HepG2 (cell line): ENCODE results near the gene LST1. TPM values are rescaled to one million over a fixed set of nuclear protein-coding genes. Genes with fewer than 3 reads are reported as not detected.

Source experiments
- BCL6 ChIP-seq: IDR thresholded peaks from 2 replicates; pipeline ENCODE4 v1.6.1; 2016; ENCODE audit warnings: missing genetic modification reagents, missing compliant biosample characterization
- CREM ChIP-seq, 2 experiments: sonication (generic) in 1 of 2; formaldehyde crosslinking in 1 of 2; IDR thresholded peaks; 2 replicates each; pipeline versions ENCODE4 v1.4.0 to v1.6.1; 2016 to 2020; ENCODE audit warnings: antibody characterized with exemption in 1 of 2, mild to moderate bottlenecking in 1 of 2, missing genetic modification reagents in 1 of 2
- HNF4A ChIP-seq: sonication (generic); formaldehyde crosslinking; IDR thresholded peaks from 2 replicates; pipeline ENCODE4 v1.4.0; 2020; ENCODE audit warnings: missing genetic modification reagents
- HNRNPLL ChIP-seq: fragments of 200-400 bp; formaldehyde crosslinking; IDR thresholded peaks from 2 replicates; pipeline ENCODE4 v1.6.1; 2017; ENCODE audit warnings: mild to moderate bottlenecking, low read depth, low read length; ENCODE audit not compliant: poor library complexity, severe bottlenecking
- KDM5B ChIP-seq: sonication (generic); formaldehyde crosslinking; IDR thresholded peaks from 2 replicates; pipeline ENCODE4 v1.4.0; 2020; ENCODE audit warnings: missing genetic modification reagents, mild to moderate bottlenecking, borderline replicate concordance
- POLR2AphosphoS2 ChIP-seq: IDR thresholded peaks from 2 replicates; pipeline ENCODE4 v1.6.1; 2011; ENCODE audit warnings: low read depth, low read length, improper control_type of control experiment
- POLR2AphosphoS5 ChIP-seq: IDR thresholded peaks from 2 replicates; pipeline ENCODE4 v1.6.1; 2012; ENCODE audit warnings: low read depth, low read length
- polyA plus RNA-seq, 8 experiments: library from polyadenylated mRNA; depleted of rRNA in 3 of 8; stranded (reverse) in 7 of 8; unstranded in 1 of 8; fragments of >200 nt; fragmentation: Illumina TruSeq in 4 of 8; extraction: Trizol in 4 of 8; gene quantifications; 2 replicates each; pipeline versions ENCODE4 v1.2.1 to v1.2.3, GENCODE V29; 2011 to 2016; ENCODE audit warnings: low read depth in 4 of 8, missing spikeins in 1 of 8, mixed read lengths in 1 of 8; ENCODE audit not compliant: insufficient read depth in 1 of 8
- total RNA-seq, 5 experiments: library from RNA; depleted of rRNA; stranded (reverse); fragments of >200 nt; fragmentation: Illumina TruSeq; extraction: Trizol; gene quantifications; 2 replicates each; pipeline ENCODE4 v1.2.3, GENCODE V29; 2016; ENCODE audit warnings: low read depth in 1 of 5
- TF ChIP-seq, protein P1 (sequence below): sonication (generic); formaldehyde crosslinking; IDR thresholded peaks from 2 replicates; pipeline ENCODE4 v1.5.1; 2020; ENCODE audit warnings: mild to moderate bottlenecking, missing genetic modification reagents, moderate library complexity
- TF ChIP-seq, protein P2 (sequence below): sonication (generic); formaldehyde crosslinking; IDR thresholded peaks from 2 replicates; pipeline ENCODE4 v1.4.0; 2020; ENCODE audit warnings: missing genetic modification reagents, borderline replicate concordance
- TF ChIP-seq, protein P3 (sequence below): IDR thresholded peaks from 2 replicates; pipeline ENCODE4 v1.4.0; 2020; ENCODE audit warnings: mild to moderate bottlenecking, missing genetic modification reagents

LST1 gene
- total and polyA plus RNA-seq, 2 of the 13 experiments (the other 11 are each of a cell fraction or from before 2014, with no cell fraction given), result not detected

GRCh38 chr6:31636698-31637596, 50.9 kb downstream of the LST1 start (continued):
- TF ChIP-seq, protein P1, sequence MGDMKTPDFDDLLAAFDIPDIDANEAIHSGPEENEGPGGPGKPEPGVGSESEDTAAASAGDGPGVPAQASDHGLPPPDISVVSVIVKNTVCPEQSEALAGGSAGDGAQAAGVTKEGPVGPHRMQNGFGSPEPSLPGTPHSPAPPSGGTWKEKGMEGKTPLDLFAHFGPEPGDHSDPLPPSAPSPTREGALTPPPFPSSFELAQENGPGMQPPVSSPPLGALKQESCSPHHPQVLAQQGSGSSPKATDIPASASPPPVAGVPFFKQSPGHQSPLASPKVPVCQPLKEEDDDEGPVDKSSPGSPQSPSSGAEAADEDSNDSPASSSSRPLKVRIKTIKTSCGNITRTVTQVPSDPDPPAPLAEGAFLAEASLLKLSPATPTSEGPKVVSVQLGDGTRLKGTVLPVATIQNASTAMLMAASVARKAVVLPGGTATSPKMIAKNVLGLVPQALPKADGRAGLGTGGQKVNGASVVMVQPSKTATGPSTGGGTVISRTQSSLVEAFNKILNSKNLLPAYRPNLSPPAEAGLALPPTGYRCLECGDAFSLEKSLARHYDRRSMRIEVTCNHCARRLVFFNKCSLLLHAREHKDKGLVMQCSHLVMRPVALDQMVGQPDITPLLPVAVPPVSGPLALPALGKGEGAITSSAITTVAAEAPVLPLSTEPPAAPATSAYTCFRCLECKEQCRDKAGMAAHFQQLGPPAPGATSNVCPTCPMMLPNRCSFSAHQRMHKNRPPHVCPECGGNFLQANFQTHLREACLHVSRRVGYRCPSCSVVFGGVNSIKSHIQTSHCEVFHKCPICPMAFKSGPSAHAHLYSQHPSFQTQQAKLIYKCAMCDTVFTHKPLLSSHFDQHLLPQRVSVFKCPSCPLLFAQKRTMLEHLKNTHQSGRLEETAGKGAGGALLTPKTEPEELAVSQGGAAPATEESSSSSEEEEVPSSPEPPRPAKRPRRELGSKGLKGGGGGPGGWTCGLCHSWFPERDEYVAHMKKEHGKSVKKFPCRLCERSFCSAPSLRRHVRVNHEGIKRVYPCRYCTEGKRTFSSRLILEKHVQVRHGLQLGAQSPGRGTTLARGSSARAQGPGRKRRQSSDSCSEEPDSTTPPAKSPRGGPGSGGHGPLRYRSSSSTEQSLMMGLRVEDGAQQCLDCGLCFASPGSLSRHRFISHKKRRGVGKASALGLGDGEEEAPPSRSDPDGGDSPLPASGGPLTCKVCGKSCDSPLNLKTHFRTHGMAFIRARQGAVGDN (CRISPR knock-in tag), result peak; percentile 39
- TF ChIP-seq HNF4A (0 out of 2 replicates have a peak, but pooled peaks have one; percentile 9), CREM (IDR thresholded peaks at IDR 0.05) (no peak), CREM (CRISPR knock-in tag; IDR thresholded peaks at IDR 0.05) (no peak), POLR2AphosphoS5 (peak; percentile 53), POLR2AphosphoS2 (peak; percentile 11; the same call in 1 of the 2 replicates), KDM5B (CRISPR knock-in tag) (no peak), BCL6 (no peak), HNRNPLL (peak; percentile 18)
- TF ChIP-seq, protein P2, sequence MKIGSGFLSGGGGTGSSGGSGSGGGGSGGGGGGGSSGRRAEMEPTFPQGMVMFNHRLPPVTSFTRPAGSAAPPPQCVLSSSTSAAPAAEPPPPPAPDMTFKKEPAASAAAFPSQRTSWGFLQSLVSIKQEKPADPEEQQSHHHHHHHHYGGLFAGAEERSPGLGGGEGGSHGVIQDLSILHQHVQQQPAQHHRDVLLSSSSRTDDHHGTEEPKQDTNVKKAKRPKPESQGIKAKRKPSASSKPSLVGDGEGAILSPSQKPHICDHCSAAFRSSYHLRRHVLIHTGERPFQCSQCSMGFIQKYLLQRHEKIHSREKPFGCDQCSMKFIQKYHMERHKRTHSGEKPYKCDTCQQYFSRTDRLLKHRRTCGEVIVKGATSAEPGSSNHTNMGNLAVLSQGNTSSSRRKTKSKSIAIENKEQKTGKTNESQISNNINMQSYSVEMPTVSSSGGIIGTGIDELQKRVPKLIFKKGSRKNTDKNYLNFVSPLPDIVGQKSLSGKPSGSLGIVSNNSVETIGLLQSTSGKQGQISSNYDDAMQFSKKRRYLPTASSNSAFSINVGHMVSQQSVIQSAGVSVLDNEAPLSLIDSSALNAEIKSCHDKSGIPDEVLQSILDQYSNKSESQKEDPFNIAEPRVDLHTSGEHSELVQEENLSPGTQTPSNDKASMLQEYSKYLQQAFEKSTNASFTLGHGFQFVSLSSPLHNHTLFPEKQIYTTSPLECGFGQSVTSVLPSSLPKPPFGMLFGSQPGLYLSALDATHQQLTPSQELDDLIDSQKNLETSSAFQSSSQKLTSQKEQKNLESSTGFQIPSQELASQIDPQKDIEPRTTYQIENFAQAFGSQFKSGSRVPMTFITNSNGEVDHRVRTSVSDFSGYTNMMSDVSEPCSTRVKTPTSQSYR, result no peak
- TF ChIP-seq, protein P3, sequence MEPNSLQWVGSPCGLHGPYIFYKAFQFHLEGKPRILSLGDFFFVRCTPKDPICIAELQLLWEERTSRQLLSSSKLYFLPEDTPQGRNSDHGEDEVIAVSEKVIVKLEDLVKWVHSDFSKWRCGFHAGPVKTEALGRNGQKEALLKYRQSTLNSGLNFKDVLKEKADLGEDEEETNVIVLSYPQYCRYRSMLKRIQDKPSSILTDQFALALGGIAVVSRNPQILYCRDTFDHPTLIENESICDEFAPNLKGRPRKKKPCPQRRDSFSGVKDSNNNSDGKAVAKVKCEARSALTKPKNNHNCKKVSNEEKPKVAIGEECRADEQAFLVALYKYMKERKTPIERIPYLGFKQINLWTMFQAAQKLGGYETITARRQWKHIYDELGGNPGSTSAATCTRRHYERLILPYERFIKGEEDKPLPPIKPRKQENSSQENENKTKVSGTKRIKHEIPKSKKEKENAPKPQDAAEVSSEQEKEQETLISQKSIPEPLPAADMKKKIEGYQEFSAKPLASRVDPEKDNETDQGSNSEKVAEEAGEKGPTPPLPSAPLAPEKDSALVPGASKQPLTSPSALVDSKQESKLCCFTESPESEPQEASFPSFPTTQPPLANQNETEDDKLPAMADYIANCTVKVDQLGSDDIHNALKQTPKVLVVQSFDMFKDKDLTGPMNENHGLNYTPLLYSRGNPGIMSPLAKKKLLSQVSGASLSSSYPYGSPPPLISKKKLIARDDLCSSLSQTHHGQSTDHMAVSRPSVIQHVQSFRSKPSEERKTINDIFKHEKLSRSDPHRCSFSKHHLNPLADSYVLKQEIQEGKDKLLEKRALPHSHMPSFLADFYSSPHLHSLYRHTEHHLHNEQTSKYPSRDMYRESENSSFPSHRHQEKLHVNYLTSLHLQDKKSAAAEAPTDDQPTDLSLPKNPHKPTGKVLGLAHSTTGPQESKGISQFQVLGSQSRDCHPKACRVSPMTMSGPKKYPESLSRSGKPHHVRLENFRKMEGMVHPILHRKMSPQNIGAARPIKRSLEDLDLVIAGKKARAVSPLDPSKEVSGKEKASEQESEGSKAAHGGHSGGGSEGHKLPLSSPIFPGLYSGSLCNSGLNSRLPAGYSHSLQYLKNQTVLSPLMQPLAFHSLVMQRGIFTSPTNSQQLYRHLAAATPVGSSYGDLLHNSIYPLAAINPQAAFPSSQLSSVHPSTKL (CRISPR knock-in tag), result no peak
